Measurements from ENCODE around the gene CPED1. TPM values are rescaled to one million over a fixed set of nuclear protein-coding genes. Genes with fewer than 3 reads are reported as not detected.

CPED1 gene
- total RNA-seq, 2 experiments from 2014 or later = not detected

DNA sequence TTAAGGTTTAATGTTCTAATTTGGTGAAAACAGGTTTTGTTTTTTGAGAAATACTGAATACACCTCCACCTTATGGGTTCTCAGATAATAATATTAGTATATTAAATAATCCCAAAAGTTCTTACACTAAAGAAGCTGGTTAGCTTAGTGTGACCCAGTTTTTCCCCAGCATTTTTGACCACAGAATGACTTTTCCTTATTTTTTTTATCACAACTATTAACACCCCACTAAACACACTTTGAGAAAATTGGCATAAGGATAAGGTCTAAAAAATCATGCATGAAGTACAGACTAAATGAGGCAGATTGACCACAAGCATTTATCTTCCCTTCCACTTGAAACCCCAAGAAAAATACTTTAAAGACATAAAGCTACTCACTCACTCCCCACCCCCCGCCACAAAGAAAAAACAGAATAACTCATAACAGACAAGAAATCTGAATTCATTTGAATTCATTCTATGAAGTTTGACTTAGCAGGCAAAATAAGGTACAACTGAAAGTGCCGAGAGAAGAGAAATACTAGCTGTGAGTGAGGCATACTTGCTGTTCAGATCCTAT lies 290.6 kb downstream of the CPED1 start:
- no peaks in the 10 kb centered on the region for H3K9me3 ChIP-seq (ENCODE audit: low read length)
- intact Hi-C loops (cut with micrococcal nuclease; ENCODE audit: unreplicated experiment) = no loop called here
- POLR2A ChIA-PET = interaction anchor here (0.6 kb wide), 1 partner anchor 171 kb away, joined by 3 read pairs; no protein-coding TSS in a partner anchor
- H3K9me2 ChIP-seq (ENCODE audit: insufficient read depth, low read length) = no peaks in the 10 kb centered on the region
- no peak for TF ChIP-seq EZH2phosphoT487 (IDR thresholded peaks at IDR 0.05; ENCODE audit: borderline replicate concordance, low read depth, low read length)
- TF ChIP-seq, protein P1, sequence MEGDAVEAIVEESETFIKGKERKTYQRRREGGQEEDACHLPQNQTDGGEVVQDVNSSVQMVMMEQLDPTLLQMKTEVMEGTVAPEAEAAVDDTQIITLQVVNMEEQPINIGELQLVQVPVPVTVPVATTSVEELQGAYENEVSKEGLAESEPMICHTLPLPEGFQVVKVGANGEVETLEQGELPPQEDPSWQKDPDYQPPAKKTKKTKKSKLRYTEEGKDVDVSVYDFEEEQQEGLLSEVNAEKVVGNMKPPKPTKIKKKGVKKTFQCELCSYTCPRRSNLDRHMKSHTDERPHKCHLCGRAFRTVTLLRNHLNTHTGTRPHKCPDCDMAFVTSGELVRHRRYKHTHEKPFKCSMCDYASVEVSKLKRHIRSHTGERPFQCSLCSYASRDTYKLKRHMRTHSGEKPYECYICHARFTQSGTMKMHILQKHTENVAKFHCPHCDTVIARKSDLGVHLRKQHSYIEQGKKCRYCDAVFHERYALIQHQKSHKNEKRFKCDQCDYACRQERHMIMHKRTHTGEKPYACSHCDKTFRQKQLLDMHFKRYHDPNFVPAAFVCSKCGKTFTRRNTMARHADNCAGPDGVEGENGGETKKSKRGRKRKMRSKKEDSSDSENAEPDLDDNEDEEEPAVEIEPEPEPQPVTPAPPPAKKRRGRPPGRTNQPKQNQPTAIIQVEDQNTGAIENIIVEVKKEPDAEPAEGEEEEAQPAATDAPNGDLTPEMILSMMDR (conservative IDR thresholded peaks at IDR 0.05; ENCODE audit: low read length) = no peak
- H3K4me2 ChIP-seq (ENCODE audit: low read length) = no peak overlapping the region
- H3K4me1 ChIP-seq (ENCODE audit: insufficient read depth, low read length, poor library complexity, severe bottlenecking) = no peaks in the 10 kb centered on the region
- no peak overlapping the region for H3K4me3 ChIP-seq (ENCODE audit: low read depth, low read length, poor library complexity, severe bottlenecking)
- no peak for DNase-seq (ENCODE audit: low spot score)
- CTCF ChIA-PET (ENCODE audit: unreplicated experiment) = no interaction called here
- no peaks in the 10 kb centered on the region for H3K36me3 ChIP-seq (ENCODE audit: insufficient read depth, low read length)
- no peak overlapping the region for H2AFZ ChIP-seq (ENCODE audit: low read length)
- no peaks in the 10 kb centered on the region for H3K79me2 ChIP-seq (ENCODE audit: insufficient read depth, low read depth, low read length)
- H4K20me1 ChIP-seq (ENCODE audit: insufficient read depth, low read length) = no peaks in the 10 kb centered on the region
- no peak overlapping the region for H3K27ac ChIP-seq (ENCODE audit: low read depth, low read length, poor library complexity, severe bottlenecking)
- BruUV-seq (replicated peaks) = no TSS peak

GRCh38 chr7:121279822-121280221 lies 291.3 kb downstream of the CPED1 start:
- H3K4me3 ChIP-seq (ENCODE audit: low read depth, low read length, poor library complexity, severe bottlenecking) = no peak overlapping the region
- no peak for TF ChIP-seq EZH2phosphoT487 (IDR thresholded peaks at IDR 0.05; ENCODE audit: borderline replicate concordance, low read depth, low read length)
- TF ChIP-seq, protein P1 (conservative IDR thresholded peaks at IDR 0.05; ENCODE audit: low read length) = no peak
- intact Hi-C loops (cut with micrococcal nuclease; ENCODE audit: unreplicated experiment) = no loop called here
- no peaks in the 10 kb centered on the region for H3K9me3 ChIP-seq (ENCODE audit: low read length)
- H3K9me2 ChIP-seq (ENCODE audit: insufficient read depth, low read length) = no peaks in the 10 kb centered on the region
- BruUV-seq (replicated peaks) = no TSS peak
- no peak overlapping the region for H3K4me2 ChIP-seq (ENCODE audit: low read length)
- POLR2A ChIA-PET = interaction anchor here (0.6 kb wide), 1 partner anchor 171 kb away, joined by 3 read pairs; no protein-coding TSS in a partner anchor
- no peaks in the 10 kb centered on the region; the same call in 1 of the 2 replicates for H3K36me3 ChIP-seq (ENCODE audit: insufficient read depth, low read length)
- no peaks in the 10 kb centered on the region for H3K4me1 ChIP-seq (ENCODE audit: insufficient read depth, low read length, poor library complexity, severe bottlenecking)
- DNase-seq (ENCODE audit: low spot score) = no peak
- CTCF ChIA-PET (ENCODE audit: unreplicated experiment) = no interaction called here
- no peaks in the 10 kb centered on the region for H4K20me1 ChIP-seq (ENCODE audit: insufficient read depth, low read length)
- no peaks in the 10 kb centered on the region for H3K79me2 ChIP-seq (ENCODE audit: insufficient read depth, low read depth, low read length)
- no peak overlapping the region for H2AFZ ChIP-seq (ENCODE audit: low read length)
- H3K27ac ChIP-seq (ENCODE audit: low read depth, low read length, poor library complexity, severe bottlenecking) = no peak overlapping the region

DNA sequence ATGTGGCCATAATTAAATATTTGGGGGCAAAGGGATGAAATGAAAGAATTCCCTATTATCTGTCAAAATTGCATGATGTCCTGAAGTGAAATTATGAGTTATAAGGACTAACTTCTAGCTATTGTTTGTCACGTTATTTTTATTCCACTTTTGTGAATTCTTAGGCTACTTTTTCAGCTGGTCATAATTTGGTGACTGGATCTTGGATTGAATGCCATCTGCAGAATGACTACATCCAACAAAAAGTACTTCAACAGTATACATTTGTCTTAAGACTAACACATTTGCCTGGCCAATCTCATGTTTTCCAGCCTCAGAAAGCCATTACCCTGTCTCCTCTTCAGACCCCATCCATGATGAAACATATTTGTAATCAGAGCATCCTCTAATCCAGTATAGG lies 292.1 kb downstream of the CPED1 start:
- TF ChIP-seq, protein P1 (conservative IDR thresholded peaks at IDR 0.05; ENCODE audit: low read length) = no peak
- H3K27ac ChIP-seq (ENCODE audit: low read depth, low read length, poor library complexity, severe bottlenecking) = no peak overlapping the region
- no peak overlapping the region for H3K4me3 ChIP-seq (ENCODE audit: low read depth, low read length, poor library complexity, severe bottlenecking)
- no peaks in the 10 kb centered on the region for H3K4me1 ChIP-seq (ENCODE audit: insufficient read depth, low read length, poor library complexity, severe bottlenecking)
- ChIA-PET POLR2A (no interaction called here), CTCF (ENCODE audit: unreplicated experiment) (no interaction called here)
- H2AFZ ChIP-seq (ENCODE audit: low read length) = no peak overlapping the region
- H3K9me2 ChIP-seq (ENCODE audit: insufficient read depth, low read length) = no peaks in the 10 kb centered on the region
- DNase-seq (ENCODE audit: low spot score) = no peak
- H3K36me3 ChIP-seq (ENCODE audit: insufficient read depth, low read length) = no peaks in the 10 kb centered on the region; the same call in 1 of the 2 replicates
- intact Hi-C loops (cut with micrococcal nuclease; ENCODE audit: unreplicated experiment) = no loop called here
- H4K20me1 ChIP-seq (ENCODE audit: insufficient read depth, low read length) = no peaks in the 10 kb centered on the region
- H3K4me2 ChIP-seq (ENCODE audit: low read length) = no peak overlapping the region
- H3K9me3 ChIP-seq (ENCODE audit: low read length) = 0 out of 2 replicates have a peak, but pooled peaks cover 5% of the 10 kb centered on the region
- BruUV-seq (replicated peaks) = no TSS peak
- no peaks in the 10 kb centered on the region for H3K79me2 ChIP-seq (ENCODE audit: insufficient read depth, low read depth, low read length)

Data from OCI-LY7 (cell line).